Upper lobe of left lung (tissue), 4 donors: ENCODE measurements around the gene NFKBIL1.

Experiments
- CTCF ChIP-seq, 6 experiments: fragments of 450-650 bp in 4 of 6; fragments of 200-600 bp in 2 of 6; sonication (generic) in 2 of 6; IDR thresholded peaks; one replicate each; pipeline ENCODE4 v1.5.1; 2016 to 2019; ENCODE audit warnings: antibody characterized with exemption in 6 of 6
- EP300 ChIP-seq, 4 donors: sonication (generic); formaldehyde crosslinking; IDR thresholded peaks; one replicate each; pipeline ENCODE4 v1.5.1; 2017; ENCODE audit warnings: antibody characterized with exemption in 4 of 4, control low read depth in 2 of 4
- POLR2A ChIP-seq, 4 donors: fragments of 450-650 bp; IDR thresholded peaks; one replicate each; pipeline ENCODE4 v1.5.1; 2016 to 2017; ENCODE audit warnings: antibody characterized with exemption in 4 of 4, mild to moderate bottlenecking in 2 of 4

GRCh38 chr6:31533455-31533841, 14.0 kb upstream of the NFKBIL1 start:
- no peak for TF ChIP-seq CTCF (IDR thresholded peaks at IDR 0.05)
- no peak for TF ChIP-seq POLR2A (IDR thresholded peaks at IDR 0.05)
- no peak for TF ChIP-seq EP300 (IDR thresholded peaks at IDR 0.05)
